HG02759 (cell line): ENCODE results near the gene BCL3.
A peak's percentile ranks its signal among the peaks of the same experiment; 100 is the strongest.
"Not testable (repeated sequence)": the region's sequence is repeated elsewhere in the genome, so short reads cannot be mapped to it uniquely, and the experiment has no call there.

Experiments used
- ATAC-seq: cut with Tn5 transposase; IDR thresholded peaks from one replicate; pipeline ENCODE4 v1.9.1; 2021; ENCODE audit warnings: mild to moderate bottlenecking, moderate library complexity; ENCODE audit not compliant: unreplicated experiment

Gene BCL3, protein sequence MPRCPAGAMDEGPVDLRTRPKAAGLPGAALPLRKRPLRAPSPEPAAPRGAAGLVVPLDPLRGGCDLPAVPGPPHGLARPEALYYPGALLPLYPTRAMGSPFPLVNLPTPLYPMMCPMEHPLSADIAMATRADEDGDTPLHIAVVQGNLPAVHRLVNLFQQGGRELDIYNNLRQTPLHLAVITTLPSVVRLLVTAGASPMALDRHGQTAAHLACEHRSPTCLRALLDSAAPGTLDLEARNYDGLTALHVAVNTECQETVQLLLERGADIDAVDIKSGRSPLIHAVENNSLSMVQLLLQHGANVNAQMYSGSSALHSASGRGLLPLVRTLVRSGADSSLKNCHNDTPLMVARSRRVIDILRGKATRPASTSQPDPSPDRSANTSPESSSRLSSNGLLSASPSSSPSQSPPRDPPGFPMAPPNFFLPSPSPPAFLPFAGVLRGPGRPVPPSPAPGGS

DNA sequence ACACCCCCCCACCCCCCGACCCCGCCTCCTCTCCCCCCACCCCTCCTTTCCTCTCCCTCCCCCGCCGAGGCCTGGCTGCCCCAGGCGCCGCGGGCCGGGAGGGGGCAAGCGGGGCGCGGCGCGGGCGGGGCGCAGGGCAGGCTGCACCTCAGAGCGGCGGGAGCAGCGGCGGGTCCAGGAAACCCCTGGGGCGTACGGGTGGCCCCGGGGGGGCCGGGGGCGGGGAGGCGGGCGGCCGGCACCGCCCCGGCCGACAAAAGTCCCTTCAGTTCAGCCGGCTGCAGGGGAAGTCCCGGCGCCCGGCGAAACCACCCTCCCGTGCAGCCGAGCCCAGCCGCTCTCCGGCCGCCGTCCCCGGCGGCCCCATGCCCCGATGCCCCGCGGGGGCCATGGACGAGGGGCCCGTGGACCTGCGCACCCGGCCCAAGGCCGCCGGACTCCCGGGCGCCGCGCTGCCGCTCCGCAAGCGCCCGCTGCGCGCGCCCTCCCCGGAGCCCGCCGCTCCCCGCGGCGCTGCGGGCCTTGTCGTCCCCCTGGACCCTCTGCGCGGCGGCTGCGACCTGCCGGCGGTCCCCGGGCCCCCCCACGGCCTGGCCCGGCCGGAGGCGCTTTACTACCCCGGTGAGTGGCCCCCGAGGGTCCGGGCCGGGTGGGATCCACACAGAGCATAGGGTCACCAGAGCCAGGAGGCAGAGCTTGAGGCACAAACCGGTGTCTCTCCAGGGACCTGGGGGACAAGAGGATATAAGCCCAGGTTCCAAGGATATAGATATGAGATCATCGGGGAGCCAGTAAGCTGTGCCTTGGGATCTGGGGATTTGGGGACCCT lies at the start of gene BCL3:
Gene BCL3, plus strand, starts transcription at position 283 of the 829 bp plus-strand sequence. Its CDS starts 83 bp downstream, at position 366.
- ATAC-seq, result peak; percentile 37

DNA sequence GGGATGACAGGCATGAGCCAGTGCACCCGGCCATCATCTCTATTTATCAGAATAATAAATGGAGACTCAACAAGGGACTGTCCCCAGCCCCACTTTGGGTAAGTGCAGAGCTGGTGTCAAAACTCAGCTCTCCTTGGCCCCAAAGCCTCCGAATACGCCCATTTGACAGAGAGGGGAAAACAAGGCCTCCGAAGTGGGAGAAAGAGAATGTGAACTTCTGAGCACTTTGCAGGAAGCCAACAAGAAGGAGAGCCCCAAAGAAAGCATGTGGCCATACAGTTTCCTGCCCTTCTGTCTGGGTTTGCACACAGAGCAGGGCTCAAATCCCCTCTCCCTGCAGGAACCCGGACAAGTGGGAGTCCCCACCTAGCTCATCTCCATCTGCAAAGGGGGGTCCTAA lies 48.0 kb upstream of the BCL3 start:
- ATAC-seq, result no peak

DNA sequence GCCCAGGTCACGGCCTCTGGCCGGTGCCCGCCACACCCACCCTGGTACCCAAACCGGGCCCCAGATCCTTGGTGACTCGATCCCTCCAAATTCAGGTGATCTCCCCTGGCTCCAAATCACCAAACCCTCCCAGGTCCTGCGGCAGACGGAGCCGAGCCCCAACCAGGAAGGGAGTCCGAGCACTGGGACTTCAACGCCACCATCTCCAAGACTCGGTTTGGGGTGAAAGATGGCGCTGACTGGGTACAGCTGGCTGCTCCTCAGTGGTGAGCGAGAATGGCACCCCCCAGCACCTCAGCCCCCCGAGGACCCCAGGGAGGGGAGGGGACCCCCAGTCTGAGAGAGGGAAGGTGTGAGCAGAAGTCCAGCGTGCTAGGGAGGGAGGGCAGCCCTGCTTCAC lies 47.3 kb upstream of the BCL3 start:
- ATAC-seq, result no peak

DNA sequence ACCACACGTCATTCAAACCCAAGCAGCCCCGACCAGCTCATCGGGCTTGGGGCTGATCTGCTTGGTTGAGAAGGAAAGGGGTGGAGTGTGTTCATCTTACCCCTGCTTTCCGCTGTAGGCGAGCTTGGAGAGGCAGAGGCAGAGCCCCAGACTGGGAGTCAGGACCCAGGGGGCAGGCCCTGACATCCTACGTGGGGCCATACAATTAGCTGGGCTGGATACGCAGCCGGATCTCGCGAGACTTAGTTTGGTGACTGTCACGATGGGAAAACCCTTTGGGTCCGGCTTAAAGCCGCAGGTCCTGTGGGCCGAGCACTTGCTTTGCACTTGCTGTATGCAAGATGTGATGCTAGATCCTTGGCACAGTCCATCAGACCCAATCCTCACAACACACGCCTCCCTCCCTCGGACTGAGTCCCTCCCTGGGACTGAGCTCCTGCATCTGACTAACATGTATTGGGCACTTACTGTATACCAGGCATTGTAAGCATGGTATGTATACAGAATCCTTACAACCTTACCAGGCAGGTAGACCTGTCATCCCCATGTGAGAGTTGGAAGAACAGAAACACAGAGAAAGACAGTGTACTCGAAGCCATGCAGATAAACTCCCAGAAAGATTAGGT lies 45.8 kb upstream of the BCL3 start:
- ATAC-seq, result no peak

DNA sequence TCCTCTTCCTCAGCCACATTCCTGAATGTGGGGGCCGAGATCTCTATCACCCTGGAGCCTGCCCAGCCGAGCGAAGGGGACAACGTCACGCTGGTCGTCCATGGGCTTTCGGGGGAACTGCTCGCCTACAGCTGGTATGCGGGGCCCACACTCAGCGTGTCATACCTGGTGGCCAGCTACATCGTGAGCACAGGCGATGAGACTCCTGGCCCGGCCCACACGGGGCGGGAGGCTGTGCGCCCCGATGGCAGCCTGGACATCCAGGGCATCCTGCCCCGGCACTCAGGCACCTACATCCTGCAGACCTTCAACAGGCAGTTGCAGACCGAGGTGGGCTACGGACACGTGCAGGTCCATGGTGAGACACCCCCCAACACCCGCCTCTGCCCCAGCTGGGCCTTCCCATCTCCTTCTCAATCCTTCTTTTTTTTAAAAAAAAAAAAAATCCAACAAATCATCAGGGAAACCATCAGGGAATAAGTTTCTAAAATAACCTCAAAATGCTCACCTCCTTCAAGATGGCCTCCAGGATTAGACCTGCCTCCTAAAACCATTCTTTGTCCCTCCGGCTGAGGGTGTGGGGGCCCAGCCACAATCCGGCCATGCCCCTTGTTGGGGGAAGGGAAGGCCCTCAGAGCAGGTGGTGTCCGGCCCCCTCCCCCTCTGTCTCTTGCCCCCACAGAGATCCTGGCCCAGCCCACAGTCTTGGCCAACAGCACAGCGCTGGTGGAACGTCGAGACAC lies 45.0 kb upstream of the BCL3 start:
- ATAC-seq, result no peak

DNA sequence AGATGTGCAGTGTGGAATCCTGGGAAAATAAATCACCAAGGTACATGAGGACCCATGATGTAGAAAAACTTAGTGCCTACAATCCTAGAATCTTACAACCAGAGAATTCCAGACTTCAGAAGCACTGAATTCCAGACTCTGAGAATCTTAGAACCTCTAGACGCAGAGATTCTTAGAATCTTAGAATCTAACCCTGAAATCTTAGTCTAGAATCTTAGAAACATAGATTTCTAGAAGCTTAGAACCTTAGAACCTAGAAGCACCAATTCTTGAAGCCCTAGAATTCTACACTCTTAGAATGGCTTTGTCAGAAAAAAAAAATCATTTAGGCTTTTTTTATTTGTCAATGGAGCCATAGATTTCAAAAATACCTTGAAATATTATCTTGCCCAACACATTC lies 43.5 kb upstream of the BCL3 start:
- no peak for ATAC-seq

DNA sequence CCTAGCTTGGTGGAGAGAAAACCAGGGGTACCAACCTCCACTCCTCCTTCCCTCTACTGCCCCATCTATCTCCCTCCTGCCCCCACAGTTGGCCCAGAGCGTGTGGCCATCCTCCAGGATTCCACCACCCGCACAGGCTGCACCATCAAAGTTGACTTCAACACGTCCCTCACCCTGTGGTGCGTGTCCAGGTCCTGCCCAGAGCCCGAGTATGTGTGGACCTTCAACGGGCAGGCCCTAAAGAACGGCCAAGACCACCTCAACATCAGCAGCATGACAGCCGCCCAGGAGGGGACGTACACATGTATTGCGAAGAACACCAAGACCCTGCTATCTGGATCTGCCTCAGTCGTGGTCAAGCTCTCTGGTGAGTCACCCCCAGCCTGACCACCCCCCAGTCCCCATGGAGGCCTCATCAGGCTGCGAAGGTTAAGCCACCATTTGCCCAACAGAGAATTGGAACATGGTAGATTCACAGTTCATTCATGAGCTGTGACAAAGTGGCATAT lies 43.0 kb upstream of the BCL3 start:
- no peak for ATAC-seq

DNA sequence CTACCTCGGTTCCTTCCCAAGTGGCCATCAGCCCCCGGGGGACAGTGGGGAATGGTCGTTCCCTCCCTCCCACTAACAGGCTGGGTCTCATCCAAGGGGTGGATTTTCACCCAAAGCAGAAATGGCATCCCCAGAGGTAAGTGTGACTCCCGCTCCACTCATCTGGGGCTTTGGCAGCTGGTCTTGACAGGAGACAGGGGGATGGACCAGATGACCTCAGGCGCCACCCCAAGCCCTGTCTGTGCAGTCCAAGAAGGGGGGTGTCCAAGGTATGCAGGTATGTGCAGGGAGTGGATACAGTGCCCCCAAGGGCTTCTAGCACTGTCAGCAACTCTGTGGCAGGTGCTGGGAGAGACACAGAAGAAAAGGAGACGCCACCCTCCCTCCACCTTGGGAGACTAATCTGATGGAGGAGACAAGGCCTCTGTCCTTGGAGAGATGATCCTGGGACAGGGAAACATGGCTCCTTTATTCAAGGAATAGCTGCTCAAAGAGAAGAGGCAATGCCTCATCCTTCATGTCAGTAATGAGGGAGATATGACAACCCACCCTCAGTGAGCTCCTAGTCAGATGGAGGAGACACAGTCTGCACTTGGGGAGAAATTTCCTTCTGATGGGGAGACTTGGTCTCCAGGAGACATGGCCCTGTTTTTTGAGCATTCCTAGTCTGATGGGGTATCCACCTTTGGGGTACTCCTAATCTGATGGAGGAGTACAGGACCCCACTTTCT lies 41.8 kb upstream of the BCL3 start:
- ATAC-seq, result no peak

DNA sequence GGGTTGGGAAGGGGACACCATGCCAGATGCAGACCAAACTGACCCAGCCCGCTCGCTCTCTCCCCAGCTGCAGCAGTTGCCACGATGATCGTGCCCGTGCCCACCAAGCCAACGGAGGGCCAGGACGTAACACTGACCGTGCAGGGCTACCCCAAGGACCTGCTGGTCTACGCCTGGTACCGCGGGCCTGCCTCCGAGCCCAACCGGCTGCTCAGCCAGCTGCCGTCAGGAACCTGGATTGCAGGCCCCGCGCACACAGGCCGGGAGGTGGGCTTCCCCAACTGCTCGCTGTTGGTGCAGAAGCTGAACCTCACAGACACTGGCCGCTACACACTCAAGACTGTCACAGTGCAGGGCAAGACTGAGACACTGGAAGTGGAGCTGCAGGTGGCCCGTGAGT lies 40.7 kb upstream of the BCL3 start:
- no peak for ATAC-seq

DNA sequence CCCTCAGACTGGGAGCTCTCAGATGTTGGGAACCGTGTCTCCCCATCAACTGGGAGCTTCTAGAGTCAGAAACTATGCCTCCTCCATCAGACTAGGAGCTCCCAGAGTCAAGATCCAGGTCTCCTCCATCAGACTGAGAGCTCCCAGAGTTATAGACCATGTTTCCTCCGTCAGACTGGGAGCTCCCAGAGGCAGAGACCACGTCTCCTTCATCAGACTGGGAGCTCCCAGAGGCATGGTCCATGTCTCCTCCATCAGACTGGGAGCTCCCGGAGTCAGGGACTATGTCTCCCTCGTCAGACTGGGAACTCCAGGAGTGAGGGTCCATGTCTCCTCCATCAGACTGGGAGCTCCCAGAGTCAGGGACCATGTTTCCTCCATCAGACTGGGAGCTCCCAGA lies 39.6 kb upstream of the BCL3 start:
- no peak for ATAC-seq

DNA sequence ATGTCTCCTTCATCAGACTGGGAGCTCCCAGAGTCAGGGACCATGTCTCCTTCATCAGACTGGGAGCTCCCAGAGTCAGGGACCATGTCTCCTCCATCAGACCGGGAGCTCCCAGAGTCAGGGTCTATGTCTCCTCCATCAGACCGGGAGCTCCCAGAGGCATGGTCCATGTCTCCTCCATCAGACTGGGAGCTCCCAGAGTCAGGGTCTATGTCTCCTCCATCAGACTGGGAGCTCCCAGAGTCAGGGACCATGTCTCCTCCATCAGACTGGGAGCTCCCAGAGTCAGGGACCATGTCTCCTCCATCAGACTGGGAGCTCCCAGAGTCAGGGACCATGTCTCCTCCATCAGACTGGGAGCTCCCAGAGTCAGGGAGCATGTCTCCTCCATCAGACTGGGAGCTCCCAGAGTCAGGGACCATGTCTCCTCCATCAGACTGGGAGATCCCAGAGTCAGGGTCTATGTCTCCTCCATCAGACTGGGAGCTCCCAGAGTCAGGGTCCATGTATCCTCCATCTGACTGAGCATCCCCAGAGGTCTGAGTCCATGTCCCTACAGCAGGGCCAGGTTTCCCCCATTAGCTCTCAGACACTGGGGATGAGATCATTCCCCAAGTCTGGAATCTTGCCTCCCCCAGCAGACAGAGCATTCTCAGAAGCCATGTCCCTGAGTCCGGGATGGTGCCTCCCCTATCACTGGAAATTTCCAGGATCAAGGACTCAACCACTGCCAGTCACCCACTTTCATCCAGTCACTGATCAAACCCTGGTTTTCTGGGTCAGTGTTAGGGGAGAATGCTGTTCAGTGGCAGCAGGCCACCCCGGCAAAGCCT lies 38.9 kb upstream of the BCL3 start:
- ATAC-seq, result not testable (repeated sequence)

DNA sequence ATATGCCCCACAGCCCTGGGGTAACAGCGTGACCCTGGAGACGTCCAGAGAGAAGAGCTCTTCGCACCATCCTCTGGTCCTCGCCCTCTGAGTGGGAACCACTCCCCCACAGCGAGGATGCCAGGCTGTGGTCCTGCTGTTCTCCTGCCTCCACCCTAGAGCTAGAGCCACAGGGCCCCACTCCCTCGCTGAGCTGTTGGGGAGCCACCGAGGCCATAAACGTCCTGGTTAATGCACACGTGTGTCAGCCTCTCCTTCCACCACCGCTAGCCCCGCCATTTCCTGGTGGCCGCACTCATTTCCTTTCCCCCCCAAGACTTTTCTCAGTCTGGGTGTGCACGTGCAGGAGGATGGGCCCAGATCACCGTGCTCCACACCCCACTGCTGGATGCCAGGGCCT lies 38.0 kb upstream of the BCL3 start:
- ATAC-seq, result no peak

DNA sequence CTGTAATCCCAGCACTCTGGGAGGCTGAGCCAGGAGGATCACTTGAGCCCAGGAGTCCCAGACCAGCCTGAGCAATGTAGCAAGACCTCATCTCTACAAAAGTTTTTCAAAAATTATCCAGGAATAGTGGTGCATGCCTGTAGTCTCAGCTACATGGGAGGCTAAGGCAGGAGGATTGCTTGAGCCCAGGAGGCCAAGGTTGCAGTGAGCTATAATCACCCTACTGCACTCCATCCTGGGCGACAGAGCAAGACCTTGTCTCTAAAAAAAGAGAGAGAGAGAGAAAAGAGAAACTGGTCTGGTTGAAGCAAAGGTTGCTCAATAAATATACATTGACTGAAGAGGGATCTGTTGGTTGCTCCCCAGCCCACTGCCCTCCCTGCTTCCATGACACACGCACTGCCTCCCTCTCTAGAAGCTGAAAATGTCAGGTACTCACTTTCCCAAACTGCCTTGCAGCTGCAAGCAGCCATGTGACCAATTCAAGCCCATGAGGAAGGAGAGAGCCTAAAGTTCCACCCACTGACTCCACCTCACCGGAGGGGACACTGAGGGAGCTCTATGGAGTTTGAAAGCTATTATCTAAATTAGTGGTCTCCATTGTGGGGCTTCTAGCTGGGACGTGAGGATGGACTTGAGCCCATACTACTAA lies 35.5 kb upstream of the BCL3 start:
- no peak for ATAC-seq

DNA sequence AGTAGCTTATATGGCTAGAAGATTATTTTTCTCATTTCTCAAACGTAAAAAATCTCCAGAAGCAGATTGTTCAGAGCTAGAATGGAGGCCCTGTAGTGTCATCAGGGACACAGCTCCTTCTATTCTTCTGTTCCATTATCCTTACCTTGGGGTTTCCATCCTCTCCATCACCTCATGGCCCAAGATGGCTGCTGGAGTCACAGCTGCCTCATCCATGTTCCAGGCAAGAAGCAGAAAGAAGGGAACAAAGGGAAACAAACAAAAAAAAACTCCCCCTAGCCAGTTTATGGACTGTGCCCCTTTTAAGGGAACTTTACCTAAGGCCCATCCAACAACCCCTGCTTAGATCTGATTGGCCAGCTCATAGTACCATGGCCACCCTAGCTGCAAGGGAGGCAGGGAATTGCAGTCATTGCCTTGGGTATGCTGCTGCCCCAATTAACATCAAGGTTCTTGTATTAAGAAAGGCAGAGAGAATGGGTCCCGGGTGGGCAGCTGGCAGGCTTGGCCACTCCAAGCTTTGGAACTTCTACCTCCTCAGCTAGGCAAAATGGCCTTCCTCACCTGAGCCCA lies 33.8 kb upstream of the BCL3 start:
- no peak for ATAC-seq

DNA sequence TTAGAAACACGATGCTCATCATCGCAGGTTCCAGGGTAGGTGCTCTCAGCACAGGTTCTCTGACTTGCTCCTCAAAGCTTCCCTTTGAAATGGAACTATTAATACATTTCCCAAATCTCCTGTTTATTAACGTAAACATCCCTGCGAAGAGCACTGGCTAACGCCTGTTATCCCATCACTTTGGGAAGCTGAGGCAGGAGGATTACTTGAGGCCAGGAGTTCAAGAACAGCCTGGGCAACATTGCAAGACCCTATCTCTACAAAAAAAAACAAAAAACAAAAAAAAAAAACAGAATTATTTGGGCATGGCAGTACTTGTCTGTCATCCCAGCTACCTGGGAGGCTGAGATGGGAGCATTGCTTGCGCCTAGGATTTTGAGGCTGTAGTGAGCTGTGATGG lies 30.9 kb upstream of the BCL3 start:
- no peak for ATAC-seq

DNA sequence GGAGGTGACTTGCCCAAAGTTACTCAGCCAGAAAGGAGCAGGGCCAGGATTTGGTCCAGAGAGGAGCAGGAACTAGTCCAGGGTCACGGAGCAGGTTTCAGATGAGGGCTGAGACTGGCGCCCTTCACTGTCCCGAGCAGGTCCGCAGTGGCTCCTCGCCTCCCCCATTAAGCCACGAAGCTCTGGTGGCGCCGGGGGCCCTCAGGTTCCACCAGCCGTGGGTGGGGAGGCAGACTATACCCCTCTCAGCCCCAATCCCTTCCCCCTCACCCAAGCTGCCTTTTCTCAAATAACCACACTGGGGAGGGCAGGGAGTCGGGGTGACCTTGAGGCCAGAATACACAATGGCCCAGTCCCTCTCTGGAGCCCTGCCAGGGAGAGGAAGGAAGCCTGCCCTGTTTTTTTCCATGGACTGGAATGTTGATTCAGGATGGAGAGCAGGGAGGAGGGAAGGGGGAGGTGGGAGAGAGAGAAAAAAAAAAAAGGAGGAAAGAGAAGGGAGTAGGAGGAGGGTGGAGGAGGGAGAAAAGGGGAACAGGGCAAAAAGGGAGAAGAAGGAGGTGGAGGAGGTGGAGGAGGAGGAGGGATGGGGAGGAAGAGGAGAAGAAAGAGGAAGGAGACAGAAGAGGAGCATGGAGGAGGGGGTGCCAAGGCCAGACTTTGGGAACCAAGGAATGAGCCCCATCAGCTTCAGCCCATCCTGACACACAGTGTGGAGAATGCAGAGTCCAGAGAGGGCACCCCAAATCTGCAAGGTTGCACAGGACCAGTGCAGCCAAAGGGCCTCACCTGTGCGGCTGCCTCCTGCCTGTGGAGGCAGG lies 29.9 kb upstream of the BCL3 start:
- no peak for ATAC-seq

DNA sequence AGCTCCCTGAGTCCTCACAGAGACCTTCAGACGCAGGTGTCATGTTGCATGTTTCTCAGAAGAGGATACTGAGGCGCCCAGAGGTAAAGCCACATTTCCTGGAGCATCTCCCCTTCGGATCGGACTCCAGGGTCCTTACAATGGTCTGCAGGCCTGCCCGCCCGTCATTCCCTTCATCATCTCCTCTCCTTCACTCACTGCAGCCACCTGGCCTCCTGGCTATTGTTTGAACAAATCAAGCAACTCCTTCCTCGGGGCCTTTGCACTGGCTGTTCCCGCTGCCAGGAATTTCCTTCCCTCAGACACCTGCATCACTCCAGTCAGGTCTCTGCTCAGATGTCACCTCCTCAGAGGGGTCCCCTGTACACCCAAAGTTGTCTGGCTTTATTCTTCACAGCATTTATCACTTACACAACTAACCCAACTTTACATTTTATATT lies 29.2 kb upstream of the BCL3 start:
- no peak for ATAC-seq
